ENCODE measurements around the gene PDE3B. TPM values are rescaled to one million over a fixed set of nuclear protein-coding genes. Genes with fewer than 3 reads are reported as not detected.

PDE3B gene
- total and polyA plus RNA-seq, 2 of the 8 experiments (the other 6 are each of a cell fraction or from before 2014, with no cell fraction given): 2.7 to 10.9 TPM

- TF ChIP-seq SIN3A (conservative IDR thresholded peaks at IDR 0.05 in 1 of 2, IDR thresholded peaks at IDR 0.05 in 1 of 2; ENCODE audit: low read depth in 1 of 2, low read length in 2 of 2) (no peak), CBX5 (IDR thresholded peaks at IDR 0.05; ENCODE audit: low read depth, low read length) (no peak), BRCA1 (IDR thresholded peaks at IDR 0.05; ENCODE audit: low read depth, low read length) (no peak)
These were observed 17.9 kb upstream of the PDE3B start (continued) for GRCh38 chr11:14625586-14626205.

All from H1 (cell line).